GM12878 (cell line): Measurements from ENCODE around the gene SARDH. TPM values are rescaled to one million over a fixed set of nuclear protein-coding genes. Genes with fewer than 3 reads are reported as not detected.

ENCODE experiments used
- ATAC-seq: fragments of 200-7000 bp; cut with Tn5 transposase; 3 replicates; pipeline ENCODE4 v1.9.1; 2020; ENCODE audit warnings: mild to moderate bottlenecking, moderate library complexity
- BruUV-seq: library from RNA; stranded (reverse); fragments of 400-500 nt; replicated peaks from 2 replicates; lab custom pipeline; 2021; lab: Mats Ljungman, UMichigan
- CTCF ChIA-PET: fragments of 300-600 bp; sonication (Branson Sonifier 250); formaldehyde crosslinking; extraction: SDS; loops from one replicate; lab custom pipeline; 2021; ENCODE audit warnings: inconsistent platforms; lab: Yijun Ruan, JAX
- POLR2A ChIA-PET: fragments of 350-600 bp; formaldehyde crosslinking; extraction: SDS; loops from one replicate; lab custom pipeline; 2021; ENCODE audit warnings: inconsistent platforms; lab: Charles Lee
- RAD21 ChIA-PET: fragments of 300-600 bp; sonication (Branson Sonifier 250); formaldehyde crosslinking; loops from one replicate; lab custom pipeline; 2023; ENCODE audit warnings: antibody characterized with exemption; ENCODE audit not compliant: unreplicated experiment; lab: Charles Lee
- SMC1A ChIA-PET: fragments of 300-600 bp; sonication (Branson Sonifier 250); formaldehyde crosslinking; loops from one replicate; lab custom pipeline; 2023; ENCODE audit not compliant: unreplicated experiment, uncharacterized antibody; lab: Charles Lee
- DNase-seq: peaks from one replicate; pipeline ENCODE4 v3.0.0-alpha.2; 2011; ENCODE audit warnings: low read depth, low spot score
- FAIRE-seq: peaks from 3 replicates; lab custom pipeline; 2011; peaks lifted over from hg19 to GRCh38; lab: Jason Lieb, UNC
- H2AFZ ChIP-seq: 2 replicates; pipeline ENCODE4 v1.6.0; 2011; ENCODE audit warnings: low read depth, low read length, control low read depth; ENCODE audit not compliant: control insufficient read depth
- H3K27ac ChIP-seq: 2 replicates; pipeline ENCODE4 v1.5.1; 2011; ENCODE audit warnings: control low read depth; ENCODE audit not compliant: control insufficient read depth, insufficient read depth
- H3K27me3 ChIP-seq, 2 experiments: replicated peaks in 1 of 2; 2 replicates each; pipeline versions ENCODE4 v1.6.0 to v1.6.1; 2011; ENCODE audit warnings: low read length in 1 of 2; ENCODE audit not compliant: control insufficient read depth in 2 of 2, insufficient read depth in 2 of 2
- H3K36me3 ChIP-seq, 2 experiments: 2 replicates each; pipeline ENCODE4 v1.5.1; 2011; ENCODE audit warnings: low read length in 1 of 2; ENCODE audit not compliant: control insufficient read depth in 2 of 2, insufficient read depth in 2 of 2
- H3K4me1 ChIP-seq: 2 replicates; pipeline ENCODE4 v1.6.1; 2011; ENCODE audit warnings: mild to moderate bottlenecking, low read length, moderate library complexity, mixed read lengths; ENCODE audit not compliant: control insufficient read depth, insufficient read depth
- H3K4me2 ChIP-seq: 2 replicates; pipeline ENCODE4 v1.6.0; 2011; ENCODE audit warnings: control low read depth; ENCODE audit not compliant: control insufficient read depth, insufficient read depth
- H3K4me3 ChIP-seq: fragments of 200-600 bp; sonication (generic); 2 replicates; pipeline ENCODE4 v1.5.1; 2016
- H3K79me2 ChIP-seq: 2 replicates; pipeline ENCODE4 v1.6.0; 2011; ENCODE audit warnings: low read length; ENCODE audit not compliant: control insufficient read depth, insufficient read depth
- H3K9ac ChIP-seq: 2 replicates; pipeline ENCODE4 v1.8.0; 2011; ENCODE audit warnings: low read length, control low read depth, mixed read lengths; ENCODE audit not compliant: control insufficient read depth, insufficient read depth
- H3K9me3 ChIP-seq: replicated peaks from 3 replicates; pipeline ENCODE4 v1.5.1; 2011; ENCODE audit warnings: mild to moderate bottlenecking, low read length; ENCODE audit not compliant: control insufficient read depth, insufficient read depth
- H4K20me1 ChIP-seq: 2 replicates; pipeline ENCODE4 v1.6.0; 2011; ENCODE audit not compliant: control insufficient read depth, insufficient read depth
- GATAD2B ChIP-seq: fragments of 450-650 bp; conservative IDR thresholded peaks from 2 replicates; pipeline ENCODE4 v1.6.1; 2017; ENCODE audit warnings: low read depth, mild to moderate bottlenecking, moderate library complexity
- MYB ChIP-seq: fragments of 150-350 bp; IDR thresholded peaks from 2 replicates; pipeline ENCODE4 v1.6.1; 2014; ENCODE audit warnings: mild to moderate bottlenecking, low read depth, low read length, borderline replicate concordance
- WGBS: methylation state at CpG from one replicate; pipeline ENCODE4 v1.1.6; 2016; ENCODE audit warnings: low lambda C conversion rate; ENCODE audit not compliant: insufficient replicate concordance, insufficient coverage; ENCODE audit errors: missing lambda C conversion rate; 5-methylcytosine and 5-hydroxymethylcytosine counted together
- in situ Hi-C: fragments of 300-500 bp; cut with MboI; formaldehyde crosslinking; loops from 9 replicates; pipeline ENCODE4 v1.14.3; 2018; ENCODE audit warnings: mixed read lengths
- intact Hi-C: fragments of 100-400 bp; cut with micrococcal nuclease; formaldehyde crosslinking; loops from one replicate; pipeline ENCODE4 v1.14.2; 2022; ENCODE audit not compliant: unreplicated experiment
- polyA plus RNA-seq, 11 experiments: library from polyadenylated mRNA; depleted of rRNA in 4 of 11; unstranded in 6 of 11; stranded (reverse) in 5 of 11; fragments of >200 nt; fragmentation: Nextera tagmentation in 4 of 11; fragmentation: Illumina TruSeq in 1 of 11; extraction: Ambion mirVana in 4 of 11; extraction: Trizol in 1 of 11; gene quantifications; 1 replicate in 1 of 11; 2 replicates in 10 of 11; pipeline versions ENCODE4 v1.2.1 to v1.2.3, GENCODE V29; 2011 to 2016; ENCODE audit warnings: inconsistent platforms in 2 of 11, missing spikeins in 2 of 11, low read depth in 1 of 11
- total RNA-seq, 4 experiments: library from RNA; depleted of rRNA in 3 of 4; stranded (reverse); fragments of >200 nt in 3 of 4; fragmentation: Illumina TruSeq in 1 of 4; extraction: Trizol in 1 of 4; gene quantifications; 2 replicates each; pipeline versions ENCODE4 v1.2.1 to v1.2.3, GENCODE V29; 2013 to 2021
- TF ChIP-seq, protein P1 (sequence below), 3 experiments: IDR thresholded peaks in 2 of 3; conservative IDR thresholded peaks in 1 of 3; 2 replicates each; pipeline ENCODE4 v1.5.1; 2011; ENCODE audit warnings: low read depth in 3 of 3, low read length in 3 of 3, mild to moderate bottlenecking in 3 of 3, control low read depth in 2 of 3, moderate library complexity in 2 of 3, inconsistent platforms in 1 of 3, mixed read lengths in 1 of 3; ENCODE audit not compliant: control insufficient read depth in 2 of 3, insufficient read depth in 1 of 3; ENCODE audit errors: extremely low read depth in 1 of 3
- TF ChIP-seq, protein P2 (sequence below): IDR thresholded peaks from 2 replicates; pipeline ENCODE4 v1.6.1; 2011; ENCODE audit warnings: low read depth, low read length, improper control_type of control experiment, borderline replicate concordance

The SARDH gene
- total and polyA plus RNA-seq, 10 of the 15 experiments (the other 5 are each of a cell fraction or from before 2014, with no cell fraction given) = 0.03 to 0.15 (median 0.10) TPM; not detected in 6

DNA sequence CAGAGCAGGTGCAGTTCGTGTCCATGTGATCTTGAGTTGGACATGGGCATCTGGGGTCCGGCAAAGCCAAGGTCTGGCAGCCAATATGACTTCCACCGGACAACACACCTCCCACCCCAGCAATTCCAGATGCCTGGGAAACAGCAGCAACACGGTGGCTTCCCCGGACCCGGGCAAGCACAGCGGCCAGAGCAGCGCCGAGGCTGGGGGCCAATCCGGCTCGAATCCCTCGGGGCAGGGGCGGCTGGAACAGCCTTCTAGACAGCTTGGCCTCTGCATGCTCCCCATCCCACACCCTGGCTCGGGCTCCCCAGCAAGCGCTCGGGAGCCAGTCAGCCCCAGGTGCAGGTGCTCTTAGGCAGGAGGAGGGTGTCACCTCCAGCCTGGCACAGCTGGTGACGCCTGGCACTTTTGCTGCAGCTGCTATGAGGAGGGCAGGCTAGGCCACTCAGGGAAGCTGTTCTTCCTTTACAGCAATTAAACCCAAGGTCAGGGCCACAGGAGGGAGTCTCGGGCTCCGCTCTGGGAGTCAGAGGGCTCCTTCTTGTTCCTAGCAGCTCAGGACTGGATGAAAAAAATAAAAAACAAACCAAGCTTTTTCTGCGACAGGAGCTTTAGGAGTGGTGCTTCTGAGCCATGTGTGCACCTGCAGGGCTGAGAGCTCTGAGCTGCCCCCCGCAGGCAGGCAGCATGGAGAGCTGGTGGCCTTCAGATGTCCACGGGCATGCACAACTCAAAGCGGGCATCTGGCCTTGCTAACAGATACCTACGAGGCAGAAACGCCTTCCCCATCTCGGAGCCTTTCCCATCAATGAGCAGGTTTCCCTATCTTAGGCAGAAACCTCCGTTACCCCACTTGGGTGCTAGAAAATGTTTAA is 73.7 kb downstream of the SARDH start:
- Histone ChIP-seq H3K4me2 (no peak overlapping the region), H3K4me3 (no peak overlapping the region), H3K9ac (no peak overlapping the region), H3K27me3 (peaks cover 0 to 1% of the 10 kb centered on the region in 2 experiments; a peak in 2 of 4 replicates), H3K4me1 (no peaks in the 10 kb centered on the region), H3K9me3 (no peaks in the 10 kb centered on the region), H3K27ac (no peak overlapping the region), H3K79me2 (no peaks in the 10 kb centered on the region), H2AFZ (no peak overlapping the region), H3K36me3 (no peaks in the 10 kb centered on the region), H4K20me1 (no peaks in the 10 kb centered on the region)
- in situ Hi-C loops = no loop called here
- ChIA-PET SMC1A (no interaction called here), CTCF (no interaction called here), RAD21 (no interaction called here), POLR2A (no interaction called here)
- DNase-seq (no peak), ATAC-seq (no peak), FAIRE-seq (no peak)
- BruUV-seq = no TSS peak
- TF ChIP-seq MYB (no peak), GATAD2B (no peak)
- TF ChIP-seq, protein P1, sequence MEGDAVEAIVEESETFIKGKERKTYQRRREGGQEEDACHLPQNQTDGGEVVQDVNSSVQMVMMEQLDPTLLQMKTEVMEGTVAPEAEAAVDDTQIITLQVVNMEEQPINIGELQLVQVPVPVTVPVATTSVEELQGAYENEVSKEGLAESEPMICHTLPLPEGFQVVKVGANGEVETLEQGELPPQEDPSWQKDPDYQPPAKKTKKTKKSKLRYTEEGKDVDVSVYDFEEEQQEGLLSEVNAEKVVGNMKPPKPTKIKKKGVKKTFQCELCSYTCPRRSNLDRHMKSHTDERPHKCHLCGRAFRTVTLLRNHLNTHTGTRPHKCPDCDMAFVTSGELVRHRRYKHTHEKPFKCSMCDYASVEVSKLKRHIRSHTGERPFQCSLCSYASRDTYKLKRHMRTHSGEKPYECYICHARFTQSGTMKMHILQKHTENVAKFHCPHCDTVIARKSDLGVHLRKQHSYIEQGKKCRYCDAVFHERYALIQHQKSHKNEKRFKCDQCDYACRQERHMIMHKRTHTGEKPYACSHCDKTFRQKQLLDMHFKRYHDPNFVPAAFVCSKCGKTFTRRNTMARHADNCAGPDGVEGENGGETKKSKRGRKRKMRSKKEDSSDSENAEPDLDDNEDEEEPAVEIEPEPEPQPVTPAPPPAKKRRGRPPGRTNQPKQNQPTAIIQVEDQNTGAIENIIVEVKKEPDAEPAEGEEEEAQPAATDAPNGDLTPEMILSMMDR (IDR thresholded peaks at IDR 0.05 in 2 of 3, conservative IDR thresholded peaks at IDR 0.05 in 1 of 3; ENCODE audit: control insufficient read depth in 2 of 3, extremely low read depth in 1 of 3, insufficient read depth in 1 of 3, low read depth in 3 of 3, low read length in 3 of 3) = 0 out of 6 replicates have a peak, but pooled peaks of 1 of the 3 experiments have one; percentile 10
- TF ChIP-seq, protein P2, sequence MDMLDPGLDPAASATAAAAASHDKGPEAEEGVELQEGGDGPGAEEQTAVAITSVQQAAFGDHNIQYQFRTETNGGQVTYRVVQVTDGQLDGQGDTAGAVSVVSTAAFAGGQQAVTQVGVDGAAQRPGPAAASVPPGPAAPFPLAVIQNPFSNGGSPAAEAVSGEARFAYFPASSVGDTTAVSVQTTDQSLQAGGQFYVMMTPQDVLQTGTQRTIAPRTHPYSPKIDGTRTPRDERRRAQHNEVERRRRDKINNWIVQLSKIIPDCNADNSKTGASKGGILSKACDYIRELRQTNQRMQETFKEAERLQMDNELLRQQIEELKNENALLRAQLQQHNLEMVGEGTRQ = no peak
- intact Hi-C loops = no loop called here
- 30% methylated on average over 26 of the region's 27 CpGs for WGBS
